HG03432 (cell line): ENCODE measurements around the gene AATK.
"Not testable (repeated sequence)": the region's sequence is repeated elsewhere in the genome, so short reads cannot be mapped to it uniquely, and the experiment has no call there.

Experiments used
- ATAC-seq: cut with Tn5 transposase; IDR thresholded peaks from one replicate; pipeline ENCODE4 v1.9.1; 2021; ENCODE audit warnings: mild to moderate bottlenecking, moderate library complexity; ENCODE audit not compliant: unreplicated experiment

AATK gene

GRCh38 chr17:81080019-81080418, 86.0 kb downstream of the AATK start:
- ATAC-seq: no peak

DNA sequence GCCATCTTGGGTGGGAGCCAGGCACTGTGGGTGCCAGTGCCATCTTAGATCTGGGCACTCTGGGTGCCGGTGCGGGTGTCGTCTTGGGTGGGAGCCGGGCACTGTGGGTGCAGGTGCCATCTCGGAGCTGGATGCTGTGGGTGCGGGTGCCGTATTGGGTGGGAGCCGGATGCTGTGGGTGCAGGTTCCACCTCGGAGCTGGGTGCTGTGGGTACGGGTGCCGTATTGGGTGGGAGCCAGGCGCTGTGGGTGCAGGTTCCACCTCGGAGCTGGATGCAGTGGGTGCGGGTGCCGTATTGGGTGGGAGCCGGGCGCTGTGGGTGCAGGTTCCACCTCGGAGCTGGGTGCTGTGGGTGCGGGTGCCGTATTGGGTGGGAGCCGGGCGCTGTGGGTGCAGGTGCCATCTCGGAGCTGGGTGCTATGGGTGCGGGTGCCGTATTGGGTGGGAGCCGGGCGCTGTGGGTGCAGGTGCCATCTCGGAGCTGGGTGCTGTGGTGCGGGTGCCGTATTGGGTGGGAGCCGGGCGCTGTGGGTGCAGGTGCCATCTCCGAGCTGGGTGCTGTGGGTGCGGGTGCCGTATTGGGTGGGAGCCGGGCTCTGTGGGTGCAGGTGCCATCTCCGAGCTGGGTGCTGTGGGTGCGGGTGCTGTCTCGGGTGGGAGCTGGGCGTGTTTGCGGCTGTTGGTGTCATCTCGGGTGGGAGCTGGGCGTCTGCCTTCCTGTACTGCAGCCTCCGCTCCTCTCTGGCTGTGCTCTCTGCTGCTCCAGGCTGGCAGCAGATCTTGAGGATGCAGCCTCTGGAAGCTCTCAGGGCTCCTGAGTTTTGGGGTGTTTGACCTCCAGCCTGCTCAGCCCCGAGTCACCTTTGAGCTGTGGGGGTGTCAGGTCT, 87.8 kb downstream of the AATK start:
- ATAC-seq: not testable (repeated sequence)

DNA sequence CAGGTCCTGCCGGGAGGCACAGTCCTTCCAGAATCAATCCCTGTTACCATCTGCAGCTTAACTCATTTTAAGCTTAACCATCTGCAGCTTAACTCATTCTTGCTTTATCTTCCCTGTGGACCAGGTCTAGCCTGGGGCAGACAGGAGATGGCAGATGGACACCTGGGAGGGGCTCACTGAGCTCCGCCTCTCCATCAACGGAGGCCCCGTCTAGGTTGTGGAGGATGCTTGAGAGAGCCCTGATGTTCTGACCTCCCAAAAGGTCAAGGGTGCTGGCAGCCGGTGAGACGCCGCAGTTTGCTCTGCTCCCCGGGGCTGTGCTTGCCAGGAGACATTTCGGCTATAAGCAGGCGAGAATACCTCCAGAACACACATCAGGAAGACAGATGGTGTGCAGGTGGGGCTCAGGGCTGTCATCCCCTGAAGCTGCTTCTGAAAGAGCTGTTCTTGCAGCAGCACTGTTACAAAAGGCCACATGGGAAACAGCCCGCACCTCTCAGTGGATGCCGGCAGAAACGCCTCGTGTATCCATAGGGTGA, 89.8 kb downstream of the AATK start:
- no peak for ATAC-seq

DNA sequence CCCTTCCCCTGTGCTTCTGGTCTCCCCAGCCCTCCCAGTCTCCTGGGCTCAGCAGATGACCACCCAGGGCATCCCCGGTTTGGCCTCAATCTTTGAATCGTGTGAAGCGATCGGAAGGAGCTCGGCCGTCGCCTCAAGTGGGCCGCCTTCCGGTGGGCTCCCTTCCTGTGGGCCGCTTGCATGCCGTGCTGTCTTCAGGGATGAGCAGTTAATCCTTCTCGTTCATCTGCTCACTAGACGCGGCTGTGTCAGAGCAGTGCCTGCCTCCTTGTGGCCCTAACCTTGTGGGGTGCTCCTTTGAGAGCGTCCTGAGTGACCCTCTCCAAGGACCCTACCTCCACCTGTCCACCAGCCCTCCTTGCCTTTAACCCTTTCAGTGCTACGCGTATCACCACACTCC, 90.7 kb downstream of the AATK start:
- ATAC-seq: no peak

- no peak for ATAC-seq
These were observed 91.1 kb downstream of the AATK start for GRCh38 chr17:81074875-81075274.

- no peak for ATAC-seq
These were observed 91.8 kb downstream of the AATK start for GRCh38 chr17:81073967-81074839.

- no peak for ATAC-seq
These were observed 94.0 kb downstream of the AATK start for GRCh38 chr17:81071761-81072741.

DNA sequence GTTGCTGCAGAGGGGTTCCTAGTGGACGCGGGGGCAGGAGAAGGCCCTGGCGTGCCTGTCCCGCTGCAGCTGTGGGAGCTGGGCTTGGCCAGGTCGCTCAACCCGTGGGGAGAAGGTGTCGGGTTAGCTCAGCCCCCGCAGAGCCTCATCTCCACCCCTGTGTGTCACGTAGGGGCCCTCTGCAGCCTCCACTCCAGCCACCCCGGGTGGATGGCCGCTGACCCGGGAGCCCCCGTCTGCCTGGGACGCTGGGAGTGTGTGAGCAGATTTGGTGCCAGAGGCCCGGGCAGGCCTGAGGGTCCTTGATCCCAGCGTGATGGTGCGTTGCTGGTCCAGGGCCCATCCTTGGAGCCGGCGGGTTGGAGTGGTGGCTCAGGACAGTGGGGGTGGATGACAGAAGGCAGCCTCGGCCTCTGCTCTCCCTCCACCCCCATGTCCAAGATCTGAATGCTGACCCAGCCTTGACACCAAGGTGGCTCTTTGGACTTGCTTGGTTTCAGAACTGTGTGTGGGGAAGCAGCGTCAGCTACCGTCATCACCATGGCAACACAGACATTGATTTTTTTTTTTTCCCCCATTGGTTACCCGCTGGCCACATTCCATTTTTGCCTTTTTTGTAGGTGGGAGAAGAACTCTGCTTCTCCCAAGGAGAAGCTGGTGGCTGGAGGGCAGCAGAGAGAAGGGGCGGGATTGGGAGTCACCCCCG, 95.3 kb downstream of the AATK start:
- no peak for ATAC-seq

GRCh38 chr17:81069135-81069645, 96.8 kb downstream of the AATK start:
- ATAC-seq: no peak

- ATAC-seq: no peak
These were observed 97.4 kb downstream of the AATK start for GRCh38 chr17:81068411-81069134.

GRCh38 chr17:81067391-81067811, 98.6 kb downstream of the AATK start:
- no peak for ATAC-seq
